ENCODE data around the gene RPS6KA2.

Gene RPS6KA2

GRCh38 chr6:166422201-166422940 lies 204.7 kb downstream of the RPS6KA2 start:
- Histone ChIP-seq H3K9ac (ENCODE audit: low read length) (no peak overlapping the region), H3K36me3 (ENCODE audit: control insufficient read depth, insufficient read depth, low read length) (peaks cover 11% of the 10 kb centered on the region), H3K27me3 (ENCODE audit: control insufficient read depth, insufficient read depth, low read length) (no peaks in the 10 kb centered on the region), H3K27ac (ENCODE audit: low read depth, low read length) (no peak overlapping the region), H3K4me1 (ENCODE audit: control insufficient read depth, insufficient read depth, low read length) (no peaks in the 10 kb centered on the region), H3K4me3 (ENCODE audit: low read length) (no peak overlapping the region)

GRCh38 chr6:166420351-166420750 lies 206.7 kb downstream of the RPS6KA2 start:
- Histone ChIP-seq H3K27ac (ENCODE audit: low read depth, low read length) (no peak overlapping the region), H3K4me1 (ENCODE audit: control insufficient read depth, insufficient read depth, low read length) (no peaks in the 10 kb centered on the region), H3K36me3 (ENCODE audit: control insufficient read depth, insufficient read depth, low read length) (peaks cover 11% of the 10 kb centered on the region), H3K27me3 (ENCODE audit: control insufficient read depth, insufficient read depth, low read length) (no peaks in the 10 kb centered on the region), H3K9ac (ENCODE audit: low read length) (no peak overlapping the region), H3K4me3 (ENCODE audit: low read length) (no peak overlapping the region)

- H3K27ac ChIP-seq (ENCODE audit: low read depth, low read length): no peak overlapping the region
- H3K9ac ChIP-seq (ENCODE audit: low read length): no peak overlapping the region
- H3K27me3 ChIP-seq (ENCODE audit: control insufficient read depth, insufficient read depth, low read length): no peaks in the 10 kb centered on the region
- no peaks in the 10 kb centered on the region for H3K4me1 ChIP-seq (ENCODE audit: control insufficient read depth, insufficient read depth, low read length)
- peaks cover 11% of the 10 kb centered on the region for H3K36me3 ChIP-seq (ENCODE audit: control insufficient read depth, insufficient read depth, low read length)
- no peak overlapping the region for H3K4me3 ChIP-seq (ENCODE audit: low read length)
Observed at GRCh38 chr6:166419717-166420116, 207.3 kb downstream of the RPS6KA2 start.

- Histone ChIP-seq H3K27me3 (ENCODE audit: control insufficient read depth, insufficient read depth, low read length) (no peaks in the 10 kb centered on the region), H3K4me3 (ENCODE audit: low read length) (no peak overlapping the region), H3K4me1 (ENCODE audit: control insufficient read depth, insufficient read depth, low read length) (no peaks in the 10 kb centered on the region), H3K36me3 (ENCODE audit: control insufficient read depth, insufficient read depth, low read length) (peaks cover 11% of the 10 kb centered on the region), H3K9ac (ENCODE audit: low read length) (no peak overlapping the region), H3K27ac (ENCODE audit: low read depth, low read length) (no peak overlapping the region)
Observed at GRCh38 chr6:166419286-166419685, 207.8 kb downstream of the RPS6KA2 start.

GRCh38 chr6:166418691-166419143 lies 208.3 kb downstream of the RPS6KA2 start:
- H3K4me1 ChIP-seq (ENCODE audit: control insufficient read depth, insufficient read depth, low read length): no peaks in the 10 kb centered on the region
- no peak overlapping the region for H3K27ac ChIP-seq (ENCODE audit: low read depth, low read length)
- no peak overlapping the region for H3K4me3 ChIP-seq (ENCODE audit: low read length)
- no peak overlapping the region for H3K9ac ChIP-seq (ENCODE audit: low read length)
- peaks cover 11% of the 10 kb centered on the region for H3K36me3 ChIP-seq (ENCODE audit: control insufficient read depth, insufficient read depth, low read length)
- H3K27me3 ChIP-seq (ENCODE audit: control insufficient read depth, insufficient read depth, low read length): no peaks in the 10 kb centered on the region

GRCh38 chr6:166417285-166417691 lies 209.8 kb downstream of the RPS6KA2 start:
- H3K36me3 ChIP-seq (ENCODE audit: control insufficient read depth, insufficient read depth, low read length): peaks cover 5% of the 10 kb centered on the region
- no peak overlapping the region for H3K9ac ChIP-seq (ENCODE audit: low read length)
- no peaks in the 10 kb centered on the region for H3K27me3 ChIP-seq (ENCODE audit: control insufficient read depth, insufficient read depth, low read length)
- H3K4me3 ChIP-seq (ENCODE audit: low read length): no peak overlapping the region
- no peak overlapping the region for H3K27ac ChIP-seq (ENCODE audit: low read depth, low read length)
- no peaks in the 10 kb centered on the region for H3K4me1 ChIP-seq (ENCODE audit: control insufficient read depth, insufficient read depth, low read length)

- H3K36me3 ChIP-seq (ENCODE audit: control insufficient read depth, insufficient read depth, low read length): peaks cover 5% of the 10 kb centered on the region
Observed at GRCh38 chr6:166415833-166416347, 211.2 kb downstream of the RPS6KA2 start.

GRCh38 chr6:166415306-166415705 lies 211.7 kb downstream of the RPS6KA2 start:
- H3K4me1 ChIP-seq (ENCODE audit: control insufficient read depth, insufficient read depth, low read length): no peaks in the 10 kb centered on the region
- H3K27me3 ChIP-seq (ENCODE audit: control insufficient read depth, insufficient read depth, low read length): no peaks in the 10 kb centered on the region
- no peak overlapping the region for H3K9ac ChIP-seq (ENCODE audit: low read length)
- no peak overlapping the region for H3K4me3 ChIP-seq (ENCODE audit: low read length)
- peaks cover 5% of the 10 kb centered on the region for H3K36me3 ChIP-seq (ENCODE audit: control insufficient read depth, insufficient read depth, low read length)
- no peak overlapping the region for H3K27ac ChIP-seq (ENCODE audit: low read depth, low read length)

More at GRCh38 chr6:166415833-166416347, 211.2 kb downstream of the RPS6KA2 start:
- no peak overlapping the region for H3K9ac ChIP-seq (ENCODE audit: low read length)
- no peaks in the 10 kb centered on the region for H3K27me3 ChIP-seq (ENCODE audit: control insufficient read depth, insufficient read depth, low read length)
- no peak overlapping the region for H3K4me3 ChIP-seq (ENCODE audit: low read length)
- H3K27ac ChIP-seq (ENCODE audit: low read depth, low read length): no peak overlapping the region
- H3K4me1 ChIP-seq (ENCODE audit: control insufficient read depth, insufficient read depth, low read length): no peaks in the 10 kb centered on the region

- Histone ChIP-seq H3K36me3 (ENCODE audit: control insufficient read depth, insufficient read depth, low read length) (peaks cover 2% of the 10 kb centered on the region), H3K4me1 (ENCODE audit: control insufficient read depth, insufficient read depth, low read length) (no peaks in the 10 kb centered on the region), H3K27ac (ENCODE audit: low read depth, low read length) (no peak overlapping the region), H3K27me3 (ENCODE audit: control insufficient read depth, insufficient read depth, low read length) (no peaks in the 10 kb centered on the region), H3K4me3 (ENCODE audit: low read length) (no peak overlapping the region), H3K9ac (ENCODE audit: low read length) (no peak overlapping the region)
Observed at GRCh38 chr6:166413491-166413951, 213.5 kb downstream of the RPS6KA2 start.

GRCh38 chr6:166412911-166413384 lies 214.1 kb downstream of the RPS6KA2 start:
- no peaks in the 10 kb centered on the region for H3K27me3 ChIP-seq (ENCODE audit: control insufficient read depth, insufficient read depth, low read length)
- H3K4me3 ChIP-seq (ENCODE audit: low read length): no peak overlapping the region
- H3K9ac ChIP-seq (ENCODE audit: low read length): no peak overlapping the region
- H3K27ac ChIP-seq (ENCODE audit: low read depth, low read length): no peak overlapping the region
- no peaks in the 10 kb centered on the region for H3K4me1 ChIP-seq (ENCODE audit: control insufficient read depth, insufficient read depth, low read length)
- no peaks in the 10 kb centered on the region for H3K36me3 ChIP-seq (ENCODE audit: control insufficient read depth, insufficient read depth, low read length)

GRCh38 chr6:166412156-166412910 lies 214.7 kb downstream of the RPS6KA2 start:
- Histone ChIP-seq H3K36me3 (ENCODE audit: control insufficient read depth, insufficient read depth, low read length) (no peaks in the 10 kb centered on the region), H3K27ac (ENCODE audit: low read depth, low read length) (no peak overlapping the region), H3K27me3 (ENCODE audit: control insufficient read depth, insufficient read depth, low read length) (no peaks in the 10 kb centered on the region), H3K4me1 (ENCODE audit: control insufficient read depth, insufficient read depth, low read length) (no peaks in the 10 kb centered on the region), H3K9ac (ENCODE audit: low read length) (no peak overlapping the region), H3K4me3 (ENCODE audit: low read length) (no peak overlapping the region)

GRCh38 chr6:166411721-166412151 lies 215.3 kb downstream of the RPS6KA2 start:
- Histone ChIP-seq H3K9ac (ENCODE audit: low read length) (no peak overlapping the region), H3K4me1 (ENCODE audit: control insufficient read depth, insufficient read depth, low read length) (no peaks in the 10 kb centered on the region), H3K27ac (ENCODE audit: low read depth, low read length) (no peak overlapping the region), H3K4me3 (ENCODE audit: low read length) (no peak overlapping the region), H3K27me3 (ENCODE audit: control insufficient read depth, insufficient read depth, low read length) (no peaks in the 10 kb centered on the region), H3K36me3 (ENCODE audit: control insufficient read depth, insufficient read depth, low read length) (no peaks in the 10 kb centered on the region)
